ENCODE data around the gene CCDC3. TPM values are rescaled to one million over a fixed set of nuclear protein-coding genes. Genes with fewer than 3 reads are reported as not detected.

CCDC3 gene
- total and polyA plus RNA-seq, 2 of the 8 experiments (the other 6 are each of a cell fraction or from before 2014, with no cell fraction given) = 3.4 to 3.7 TPM

GRCh38 chr10:12946372-12946771 lies 55.1 kb downstream of the CCDC3 start:
- DNase-seq (ENCODE audit: low read depth in 1 of 2, low spot score in 2 of 2) (peak in 1 of 2 experiments; percentile 1), FAIRE-seq (no peak)
- H2AFZ ChIP-seq (ENCODE audit: low read length) = no peak overlapping the region
- 0 out of 8 replicates have a peak, but pooled peaks cover 0 to 2% (median 0%) of the 10 kb centered on the region in 4 experiments for H3K36me3 ChIP-seq (ENCODE audit: control insufficient read depth in 2 of 4, insufficient read depth in 4 of 4, low read length in 3 of 4)
- no peak overlapping the region for H3K56ac ChIP-seq (replicated peaks; ENCODE audit: insufficient read length, low read depth, low read length)
- H4K5ac ChIP-seq (ENCODE audit: insufficient read length, low read depth, low read length) = no peak overlapping the region
- no peak overlapping the region for H4K91ac ChIP-seq (replicated peaks; ENCODE audit: insufficient read length, low read length)
- no peak overlapping the region for H3K23ac ChIP-seq (ENCODE audit: insufficient read length)
- no peak overlapping the region for H3K4me2 ChIP-seq (ENCODE audit: insufficient read depth in 1 of 2, low read depth in 2 of 2, low read length in 2 of 2)
- no peaks in the 10 kb centered on the region for H4K20me1 ChIP-seq (replicated peaks in 1 of 2; ENCODE audit: control insufficient read depth in 1 of 2, insufficient read depth in 2 of 2, low read length in 2 of 2)
- H3K79me1 ChIP-seq (ENCODE audit: low read depth, low read length) = no peaks in the 10 kb centered on the region
- CTCF ChIA-PET (ENCODE audit: partially characterized antibody) = interaction anchor here (0.6 to 1.1 kb wide), 5 partner anchors 43 to 234 kb away, joined by 3 to 4 read pairs (median 3); no protein-coding TSS in a partner anchor
- H3K4me1 ChIP-seq (replicated peaks in 1 of 4; ENCODE audit: control insufficient read depth in 3 of 4, insufficient read depth in 4 of 4, low read length in 3 of 4) = peaks cover 0 to 5% (median 0%) of the 10 kb centered on the region in 4 experiments; a peak in 1 of 7 replicates
- H2BK20ac ChIP-seq (ENCODE audit: low read length) = no peak overlapping the region
- no peak overlapping the region for H2BK15ac ChIP-seq (ENCODE audit: low read length)
- H4K8ac ChIP-seq (ENCODE audit: extremely low read depth, insufficient read depth, low read length) = no peak overlapping the region
- no peak overlapping the region for H2BK120ac ChIP-seq (replicated peaks; ENCODE audit: low read depth, low read length)
- no peak overlapping the region for H2AK5ac ChIP-seq (ENCODE audit: low read depth, low read length)
- no peak overlapping the region for H3K14ac ChIP-seq (ENCODE audit: insufficient read length)
- no peak overlapping the region for H3K9ac ChIP-seq (replicated peaks in 1 of 4; ENCODE audit: extremely low read depth in 1 of 4, low read depth in 3 of 4, low read length in 3 of 4)
- H3K27me3 ChIP-seq (replicated peaks in 1 of 4; ENCODE audit: control insufficient read depth in 3 of 4, extremely low read depth in 1 of 4, insufficient read depth in 3 of 4, low read length in 3 of 4) = no peaks in the 10 kb centered on the region
- H2BK5ac ChIP-seq (ENCODE audit: low read depth, low read length) = no peak overlapping the region
- no peak overlapping the region for H3K4ac ChIP-seq (replicated peaks; ENCODE audit: insufficient read length, low read depth, low read length)
- no peak overlapping the region for H2BK12ac ChIP-seq (ENCODE audit: low read depth, low read length)
- H3K9me3 ChIP-seq (ENCODE audit: insufficient read depth in 2 of 2, low read depth in 1 of 2, low read length in 1 of 2) = no peaks in the 10 kb centered on the region
- no peak overlapping the region for H3K4me3 ChIP-seq (ENCODE audit: extremely low read depth in 1 of 4, insufficient read depth in 2 of 4, low read depth in 3 of 4, low read length in 4 of 4)
- no peak overlapping the region for H3K18ac ChIP-seq (ENCODE audit: extremely low read depth, low read length)
- no peak overlapping the region for H3K27ac ChIP-seq (ENCODE audit: low read depth, low read length)
- H3K23me2 ChIP-seq (ENCODE audit: low read depth, low read length) = no peaks in the 10 kb centered on the region
- H3K79me2 ChIP-seq (ENCODE audit: control insufficient read depth in 1 of 2, insufficient read depth in 2 of 2, low read length in 2 of 2) = no peaks in the 10 kb centered on the region
- POLR2A ChIA-PET (ENCODE audit: partially characterized antibody) = no interaction called here
- TF ChIP-seq KDM5A (IDR thresholded peaks at IDR 0.05; ENCODE audit: low read length) (no peak), SAP30 (IDR thresholded peaks at IDR 0.05; ENCODE audit: insufficient read depth, insufficient replicate concordance, low read length) (no peak), TBP (IDR thresholded peaks at IDR 0.05; ENCODE audit: low read depth, low read length) (no peak)
- 89% methylated on average over 3 of the region's 3 CpGs; no CpG with 5 or more reads in 1 of the 2 experiments for WGBS, 2 experiments (ENCODE audit: extremely low coverage in 1 of 2, insufficient coverage in 1 of 2, insufficient read length in 1 of 2, insufficient replicate concordance in 2 of 2, low coverage in 1 of 2, low lambda C conversion rate in 2 of 2, missing lambda C conversion rate in 1 of 2)

Data from H1 (cell line).